Endometrial microvascular endothelial cells (primary cell): ENCODE measurements around the gene ERFE. TPM values are rescaled to one million over a fixed set of nuclear protein-coding genes. Genes with fewer than 3 reads are reported as not detected.
"Not testable (repeated sequence)": the region's sequence is repeated elsewhere in the genome, so short reads cannot be mapped to it uniquely, and the experiment has no call there.

Experiments
- in situ Hi-C: cut with HindIII; loops from 2 replicates; pipeline ENCODE4 v1.10.0; 2017; ENCODE audit warnings: low sequenced_read_pairs, low pct_unique_long_range_greater_than_20kb; ENCODE audit errors: inconsistent ontology term
- total RNA-seq: library from RNA; depleted of rRNA; stranded (reverse); fragments of >200 nt; gene quantifications from one replicate; pipeline ENCODE4 v1.2.3, GENCODE V29; 2015; ENCODE audit errors: inconsistent ontology term

ERFE gene, protein sequence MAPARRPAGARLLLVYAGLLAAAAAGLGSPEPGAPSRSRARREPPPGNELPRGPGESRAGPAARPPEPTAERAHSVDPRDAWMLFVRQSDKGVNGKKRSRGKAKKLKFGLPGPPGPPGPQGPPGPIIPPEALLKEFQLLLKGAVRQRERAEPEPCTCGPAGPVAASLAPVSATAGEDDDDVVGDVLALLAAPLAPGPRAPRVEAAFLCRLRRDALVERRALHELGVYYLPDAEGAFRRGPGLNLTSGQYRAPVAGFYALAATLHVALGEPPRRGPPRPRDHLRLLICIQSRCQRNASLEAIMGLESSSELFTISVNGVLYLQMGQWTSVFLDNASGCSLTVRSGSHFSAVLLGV
- not detected for total RNA-seq

- in situ Hi-C loops: no loop called here
These were observed at the start of gene ERFE for GRCh38 chr2:238158509-238159070. TSS of gene ERFE (plus strand) at chr2:238158970. CDS start at chr2:238159008, 38 bp downstream.

GRCh38 chr2:238113611-238114010 lies 45.2 kb upstream of the ERFE start:
- in situ Hi-C loops: no loop called here

DNA sequence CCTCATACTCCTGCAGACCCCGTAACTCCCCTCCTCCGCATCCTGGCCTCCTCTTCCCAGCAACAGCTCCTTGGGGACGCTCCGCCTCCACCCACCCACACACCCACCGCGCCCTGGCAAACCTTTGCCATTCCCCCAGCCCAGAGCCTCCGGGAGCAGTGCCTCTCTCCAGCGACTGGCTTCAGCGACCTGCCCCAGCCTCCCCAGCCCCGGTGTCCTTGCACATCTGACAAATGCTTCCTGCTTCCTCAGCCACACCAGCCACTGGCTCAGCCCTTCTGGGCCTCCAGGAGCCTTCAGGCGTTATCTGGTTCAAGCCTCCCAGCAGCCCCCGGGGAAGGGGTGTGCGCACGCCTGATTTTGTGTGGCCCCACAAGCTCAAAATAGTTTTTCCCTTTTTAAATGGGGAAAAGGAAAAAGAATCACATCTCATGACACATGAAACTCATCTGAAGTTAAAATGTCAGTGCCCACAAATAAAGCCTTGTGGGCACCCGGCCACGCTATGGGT lies 44.4 kb upstream of the ERFE start:
- in situ Hi-C loops: no loop called here

DNA sequence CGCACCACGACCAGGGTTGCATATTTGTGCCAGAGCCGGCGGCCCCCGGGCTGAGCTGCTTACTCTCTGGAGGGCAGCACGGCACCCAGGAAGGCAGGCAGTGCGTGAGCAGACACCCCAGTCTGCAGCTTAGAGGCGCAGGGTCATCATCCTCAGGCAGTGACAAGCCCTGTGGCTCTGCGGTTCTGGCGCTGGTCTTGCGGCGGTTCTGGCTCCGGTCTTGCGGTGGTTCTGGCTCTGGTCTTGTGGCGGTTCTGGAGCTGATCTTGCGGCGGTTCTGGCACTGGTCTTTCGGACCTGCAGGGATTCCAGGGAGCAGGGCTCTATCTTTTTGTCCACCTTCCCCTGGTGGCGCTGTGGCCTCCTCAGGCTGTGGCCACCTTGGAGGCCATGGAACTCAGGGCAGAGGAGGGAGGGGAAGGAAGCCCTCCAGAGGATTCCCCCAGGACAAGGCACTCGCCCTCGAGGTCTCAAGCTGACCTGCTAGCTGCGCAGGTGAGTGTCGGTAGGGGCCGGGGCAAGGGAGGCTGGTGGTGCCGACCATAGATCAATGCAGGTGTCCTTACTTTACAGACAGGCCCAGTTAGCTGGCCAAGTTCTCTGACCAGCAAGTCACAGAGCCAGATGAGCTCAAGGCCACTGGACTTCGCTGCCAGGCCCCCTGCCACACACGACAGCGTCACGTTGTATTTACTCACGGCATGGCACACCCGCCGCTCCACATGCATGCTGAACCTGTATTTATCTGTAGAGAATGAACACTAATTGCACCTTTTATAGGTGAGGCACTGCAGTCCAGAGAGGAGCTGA lies 43.7 kb upstream of the ERFE start:
- in situ Hi-C loops: no loop called here

- in situ Hi-C loops: not testable (repeated sequence)
These were observed 43.1 kb upstream of the ERFE start for GRCh38 chr2:238115709-238116108.

- in situ Hi-C loops: no loop called here
These were observed 42.2 kb upstream of the ERFE start for GRCh38 chr2:238116298-238117198.

DNA sequence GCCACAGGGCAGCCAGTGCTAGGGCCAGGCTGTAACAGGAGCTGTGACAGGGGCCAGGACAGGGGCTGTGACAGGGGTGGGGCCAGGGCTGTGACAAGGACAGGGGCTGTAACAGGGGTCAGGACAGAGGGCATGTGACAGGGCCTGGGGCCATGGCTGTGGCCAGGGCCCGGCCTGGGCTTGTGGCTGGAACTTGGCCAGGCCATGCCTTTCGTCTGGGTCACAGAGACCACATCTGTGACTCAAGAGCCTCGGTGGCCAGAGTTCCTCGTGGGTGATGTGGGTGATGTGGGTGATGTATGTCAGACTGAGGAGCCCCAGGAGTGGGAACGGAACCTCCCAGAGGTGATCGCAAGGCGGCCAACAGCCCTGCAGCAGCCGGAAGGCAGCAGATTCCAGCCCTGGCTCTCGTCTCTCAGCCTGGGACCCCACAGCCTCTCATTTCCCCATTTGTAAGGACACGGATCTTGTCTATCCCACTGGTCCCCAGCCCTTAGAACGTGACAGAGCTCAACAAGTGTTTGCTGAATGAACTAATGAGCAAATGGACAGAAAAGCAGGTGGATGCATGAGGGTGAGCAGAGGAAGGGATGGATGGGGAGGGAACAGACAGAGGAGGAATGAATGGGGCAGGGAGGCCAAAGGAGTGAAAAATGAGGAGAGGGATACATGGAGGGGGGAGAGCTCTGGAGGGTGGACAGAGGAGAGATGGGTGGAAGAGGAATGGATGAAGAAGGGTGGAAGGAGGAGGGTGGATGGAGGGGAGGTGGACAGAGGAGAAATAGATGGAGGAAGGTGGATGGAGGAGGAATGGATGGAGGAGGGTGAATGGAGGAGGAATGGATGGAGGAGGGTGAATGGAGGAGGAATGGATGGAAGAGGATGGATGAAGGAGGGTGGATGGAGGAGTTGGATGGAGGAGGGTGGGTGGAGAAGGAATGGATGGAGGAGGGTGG lies 41.3 kb upstream of the ERFE start:
- in situ Hi-C loops: no loop called here

GRCh38 chr2:238119756-238120462 lies 38.9 kb upstream of the ERFE start:
- in situ Hi-C loops: no loop called here

DNA sequence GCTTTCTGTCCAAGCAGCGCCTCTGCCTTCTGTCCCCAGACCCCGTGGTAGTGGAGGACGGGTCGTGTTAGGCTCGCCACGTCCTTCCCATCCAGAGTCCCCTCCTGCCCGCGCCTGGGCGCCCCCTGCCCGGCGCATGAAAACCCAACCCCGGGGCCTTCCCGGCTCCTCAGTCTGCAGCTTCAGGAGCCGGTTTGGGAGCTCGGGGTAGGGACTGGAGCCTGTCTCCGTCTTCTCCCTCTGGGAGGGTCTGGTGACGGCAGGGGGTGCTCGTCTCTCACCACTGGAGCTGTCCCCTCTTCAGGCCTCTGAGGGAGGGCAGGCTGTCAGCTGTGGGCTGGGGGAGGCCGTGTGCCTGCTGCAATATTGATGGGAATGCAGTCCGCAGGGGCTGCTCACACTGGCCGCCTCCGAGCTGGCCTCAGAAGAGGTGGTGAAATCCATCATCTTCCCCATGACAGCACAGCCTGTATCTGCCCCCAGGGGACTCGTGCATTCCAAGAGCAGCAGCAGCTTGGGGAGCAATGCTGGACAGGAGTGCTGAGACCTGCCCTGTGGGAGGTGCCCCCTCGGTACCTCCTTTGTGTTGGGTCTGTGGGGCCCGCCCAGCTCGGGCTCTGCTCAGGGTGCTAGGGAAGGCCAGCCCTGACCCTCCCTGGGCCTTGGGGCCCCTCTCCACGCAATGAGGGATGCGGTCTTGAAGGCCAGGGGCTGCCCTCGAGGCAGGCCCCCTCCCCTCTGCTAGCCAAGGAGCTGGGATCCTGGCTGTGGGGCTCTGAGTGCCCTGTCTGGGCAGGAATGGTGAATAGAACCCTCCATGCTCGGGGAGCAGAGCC lies 38.1 kb upstream of the ERFE start:
- in situ Hi-C loops: no loop called here

DNA sequence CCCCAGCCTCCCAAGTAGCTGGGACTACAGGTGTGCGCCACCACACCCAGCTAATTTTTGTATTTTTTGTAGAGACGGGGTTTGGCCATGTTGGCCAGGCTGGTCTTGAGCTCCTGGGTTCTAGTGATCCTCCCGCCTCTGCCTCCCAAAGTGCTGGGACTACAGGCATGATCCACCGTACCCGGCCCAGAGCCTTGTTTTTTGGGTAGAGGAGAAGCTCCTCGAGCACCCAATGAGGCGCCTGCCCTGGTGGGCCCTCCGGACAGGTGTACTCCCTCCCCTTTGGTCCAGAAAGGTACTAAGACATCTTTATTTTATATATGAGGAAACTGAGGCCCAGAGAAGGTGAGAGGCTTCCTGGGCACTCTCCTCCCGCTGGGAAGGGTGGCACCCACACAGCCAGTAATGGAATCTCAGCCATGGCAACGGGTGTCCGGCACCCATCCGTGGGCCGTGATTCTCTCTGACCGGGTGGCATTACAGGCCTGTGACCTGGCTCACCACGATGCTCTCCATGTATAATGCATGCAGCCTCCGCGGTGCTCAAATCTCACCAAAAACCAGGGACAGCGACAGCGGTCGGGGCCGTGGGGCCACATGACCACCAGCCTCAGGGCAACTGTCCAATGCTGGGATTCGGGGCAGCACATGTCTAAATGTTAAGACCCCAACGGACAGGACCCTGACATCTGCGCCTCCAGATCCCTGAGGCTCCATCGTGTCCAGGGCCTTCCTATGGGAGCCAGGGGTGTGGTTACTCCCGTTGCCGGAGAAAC lies 37.1 kb upstream of the ERFE start:
- in situ Hi-C loops: no loop called here

GRCh38 chr2:238122287-238123217 lies 36.2 kb upstream of the ERFE start:
- in situ Hi-C loops: no loop called here

DNA sequence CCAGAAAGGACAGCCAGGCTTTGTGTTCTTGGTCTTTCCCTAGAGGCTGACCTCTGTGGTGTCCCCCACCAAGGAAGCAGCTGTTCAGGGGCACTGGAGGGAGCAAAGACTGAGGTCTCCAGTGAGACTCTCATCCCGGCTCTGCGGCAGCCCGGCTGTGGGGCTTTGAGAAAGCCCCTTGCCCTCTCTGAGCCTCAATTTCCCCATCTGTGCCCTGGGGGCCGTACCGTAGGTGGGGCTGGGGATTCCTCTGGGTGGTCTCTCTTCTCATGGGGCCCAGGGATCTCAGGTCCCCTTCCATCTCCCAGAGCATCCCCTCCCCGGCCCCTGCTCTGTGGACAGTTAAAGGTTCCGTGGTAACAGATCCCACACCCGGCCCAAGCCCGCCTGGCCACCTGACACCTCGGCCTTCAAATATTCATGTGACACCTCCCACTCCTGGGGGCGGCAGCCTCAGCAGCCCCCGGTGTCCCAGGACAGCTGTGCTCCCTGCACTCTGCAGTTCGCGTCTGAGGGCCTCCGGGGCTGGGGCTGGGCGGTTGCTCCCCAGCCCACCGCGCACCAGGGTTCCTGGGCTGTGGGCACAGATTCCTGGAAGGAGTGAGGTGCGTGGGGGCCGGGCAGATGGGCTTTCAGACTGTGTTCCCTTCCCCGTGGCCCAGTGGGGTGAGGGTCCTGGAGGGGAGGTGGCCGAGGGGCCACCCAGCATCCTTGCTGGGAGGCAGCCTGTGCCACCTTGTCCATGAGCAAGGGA lies 35.4 kb upstream of the ERFE start:
- in situ Hi-C loops: no loop called here

DNA sequence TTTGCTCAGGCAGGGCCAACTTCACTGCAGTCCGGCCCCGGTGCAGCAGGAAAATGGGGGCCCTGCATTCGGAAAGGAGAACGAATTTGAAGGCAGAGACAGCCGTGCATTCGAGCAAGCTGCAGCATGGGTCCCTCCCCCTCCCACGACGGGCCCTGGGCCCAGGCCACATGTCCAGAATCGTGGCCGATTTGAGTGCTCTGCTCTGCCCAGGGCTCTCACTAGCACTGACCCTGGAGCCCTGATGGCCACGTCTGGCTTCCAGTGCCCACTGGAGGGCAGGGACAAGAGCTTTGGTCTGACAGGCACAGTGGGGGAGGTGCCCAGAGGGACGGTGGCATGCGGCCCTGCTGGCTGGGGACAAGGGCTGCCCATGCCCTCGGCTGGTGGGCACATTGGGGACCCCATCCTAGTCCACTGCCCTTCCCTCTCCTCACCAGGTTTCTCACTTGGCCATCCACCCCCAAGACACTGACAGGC lies 34.7 kb upstream of the ERFE start:
- in situ Hi-C loops: no loop called here
